Measurements from ENCODE around the gene TCF7L2. TPM values are rescaled to one million over a fixed set of nuclear protein-coding genes. Genes with fewer than 3 reads are reported as not detected.

Gene TCF7L2
- polyA plus RNA-seq, 1 donor from 2014 or later, result 1.7 TPM

DNA sequence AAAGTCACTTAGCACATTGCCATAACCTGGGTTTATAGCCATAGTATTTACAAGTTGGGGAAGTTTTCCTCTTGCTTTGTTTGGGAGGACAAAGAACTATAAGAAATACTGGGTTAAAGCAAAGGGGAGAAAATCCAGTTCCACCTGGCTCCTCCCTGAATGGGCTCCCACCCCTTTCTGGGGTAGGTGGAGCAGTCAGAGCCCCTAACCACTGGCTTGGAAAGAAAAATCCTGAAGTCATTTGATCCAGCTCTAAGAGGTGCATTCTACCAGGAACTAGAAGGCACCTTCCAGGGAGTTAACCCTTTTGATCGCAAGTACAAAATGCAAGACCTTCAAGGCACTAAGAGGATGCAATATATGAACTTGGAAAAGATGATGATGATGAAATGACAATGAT, 31.3 kb upstream of the TCF7L2 start:
- TF ChIP-seq RAD21 (conservative IDR thresholded peaks at IDR 0.05), result no peak
- TF ChIP-seq EZH2 (IDR thresholded peaks at IDR 0.05; ENCODE audit: borderline replicate concordance, insufficient read depth, low read length, poor library complexity, severe bottlenecking), result no peak
- TF ChIP-seq MXI1 (conservative IDR thresholded peaks at IDR 0.05; ENCODE audit: poor library complexity, severe bottlenecking), result no peak
- no peak for TF ChIP-seq REST (IDR thresholded peaks at IDR 0.05; ENCODE audit: borderline replicate concordance)
- TF ChIP-seq, protein P1, sequence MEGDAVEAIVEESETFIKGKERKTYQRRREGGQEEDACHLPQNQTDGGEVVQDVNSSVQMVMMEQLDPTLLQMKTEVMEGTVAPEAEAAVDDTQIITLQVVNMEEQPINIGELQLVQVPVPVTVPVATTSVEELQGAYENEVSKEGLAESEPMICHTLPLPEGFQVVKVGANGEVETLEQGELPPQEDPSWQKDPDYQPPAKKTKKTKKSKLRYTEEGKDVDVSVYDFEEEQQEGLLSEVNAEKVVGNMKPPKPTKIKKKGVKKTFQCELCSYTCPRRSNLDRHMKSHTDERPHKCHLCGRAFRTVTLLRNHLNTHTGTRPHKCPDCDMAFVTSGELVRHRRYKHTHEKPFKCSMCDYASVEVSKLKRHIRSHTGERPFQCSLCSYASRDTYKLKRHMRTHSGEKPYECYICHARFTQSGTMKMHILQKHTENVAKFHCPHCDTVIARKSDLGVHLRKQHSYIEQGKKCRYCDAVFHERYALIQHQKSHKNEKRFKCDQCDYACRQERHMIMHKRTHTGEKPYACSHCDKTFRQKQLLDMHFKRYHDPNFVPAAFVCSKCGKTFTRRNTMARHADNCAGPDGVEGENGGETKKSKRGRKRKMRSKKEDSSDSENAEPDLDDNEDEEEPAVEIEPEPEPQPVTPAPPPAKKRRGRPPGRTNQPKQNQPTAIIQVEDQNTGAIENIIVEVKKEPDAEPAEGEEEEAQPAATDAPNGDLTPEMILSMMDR (IDR thresholded peaks at IDR 0.05; ENCODE audit: poor library complexity, severe bottlenecking), result no peak
- TF ChIP-seq SMC3 (conservative IDR thresholded peaks at IDR 0.05; ENCODE audit: poor library complexity), result no peak
- TF ChIP-seq POLR2AphosphoS5 (IDR thresholded peaks at IDR 0.05), result no peak
- no peak for TF ChIP-seq TAF1 (IDR thresholded peaks at IDR 0.05; ENCODE audit: low read depth)
- H3K27me3 ChIP-seq (ENCODE audit: insufficient read depth, low read depth, low read length), result no peaks in the 10 kb centered on the region

DNA sequence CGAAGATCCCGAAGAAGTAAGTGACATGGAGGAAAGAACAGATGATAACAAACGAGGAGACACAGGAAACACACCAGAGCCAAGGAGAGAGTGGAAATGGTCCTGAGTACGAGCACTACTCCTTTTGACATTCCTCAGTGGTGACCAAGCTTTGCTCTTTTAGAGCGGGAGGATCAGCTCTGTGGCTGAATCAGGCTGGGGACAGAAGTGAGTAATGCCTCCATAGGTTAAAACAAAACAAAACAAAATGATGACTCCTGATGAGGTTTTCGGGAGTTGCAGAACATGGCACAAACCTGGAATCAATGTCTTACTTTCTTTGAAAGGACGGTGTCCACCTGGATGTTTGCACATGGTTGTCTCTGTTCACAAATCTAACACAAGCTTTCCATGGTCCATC, 30.3 kb upstream of the TCF7L2 start:
- Histone ChIP-seq H3K79me2 (replicated peaks; ENCODE audit: insufficient read depth, low read length) (no peaks in the 10 kb centered on the region), H2AFZ (ENCODE audit: low read depth, low read length) (no peak overlapping the region), H3K27me3 (ENCODE audit: insufficient read depth, low read depth, low read length) (no peaks in the 10 kb centered on the region), H3K9ac (ENCODE audit: low read length) (no peak overlapping the region), H3F3A (ENCODE audit: insufficient read depth, low read length, poor library complexity, severe bottlenecking) (no peaks in the 10 kb centered on the region), H3K4me3 (ENCODE audit: low read length) (no peak overlapping the region), H3K36me3 (ENCODE audit: insufficient read depth, low read length) (no peaks in the 10 kb centered on the region), H3K4me2 (ENCODE audit: low read length) (no peak overlapping the region), H3K9me3 (ENCODE audit: low read length) (no peaks in the 10 kb centered on the region), H4K20me1 (ENCODE audit: insufficient read depth) (no peaks in the 10 kb centered on the region), H3K27ac (ENCODE audit: low read length) (no peak overlapping the region), H3K9me2 (ENCODE audit: insufficient read depth, low read length) (no peaks in the 10 kb centered on the region)
- no peak for TF ChIP-seq EP300 (conservative IDR thresholded peaks at IDR 0.05; ENCODE audit: poor library complexity, severe bottlenecking)
- TF ChIP-seq POLR2AphosphoS5 (IDR thresholded peaks at IDR 0.05), result no peak
- TF ChIP-seq TAF1 (IDR thresholded peaks at IDR 0.05; ENCODE audit: low read depth), result no peak
- no peak for TF ChIP-seq RAD21 (conservative IDR thresholded peaks at IDR 0.05)
- no peak for TF ChIP-seq REST (IDR thresholded peaks at IDR 0.05; ENCODE audit: borderline replicate concordance)
- TF ChIP-seq SMC3 (conservative IDR thresholded peaks at IDR 0.05; ENCODE audit: poor library complexity), result no peak
- TF ChIP-seq, protein P1 (IDR thresholded peaks at IDR 0.05; ENCODE audit: poor library complexity, severe bottlenecking), result no peak

More for the DNA sequence above, 31.3 kb upstream of the TCF7L2 start:
- no peaks in the 10 kb centered on the region for H3K79me2 ChIP-seq (replicated peaks; ENCODE audit: insufficient read depth, low read length)
- no peak overlapping the region for H3K27ac ChIP-seq (ENCODE audit: low read length)
- no peak overlapping the region for H3K9ac ChIP-seq (ENCODE audit: low read length)
- no peaks in the 10 kb centered on the region for H3K36me3 ChIP-seq (ENCODE audit: insufficient read depth, low read length)
- H4K20me1 ChIP-seq (ENCODE audit: insufficient read depth), result no peaks in the 10 kb centered on the region
- H2AFZ ChIP-seq (ENCODE audit: low read depth, low read length), result no peak overlapping the region
- no peaks in the 10 kb centered on the region for H3F3A ChIP-seq (ENCODE audit: insufficient read depth, low read length, poor library complexity, severe bottlenecking)
- H3K9me3 ChIP-seq (ENCODE audit: low read length), result no peaks in the 10 kb centered on the region
- H3K4me2 ChIP-seq (ENCODE audit: low read length), result no peak overlapping the region
- H3K4me3 ChIP-seq (ENCODE audit: low read length), result no peak overlapping the region
- no peaks in the 10 kb centered on the region for H3K9me2 ChIP-seq (ENCODE audit: insufficient read depth, low read length)
